Vagina (tissue), 2 donors: Measurements from ENCODE around the gene CPM.

ENCODE experiments used
- CTCF ChIP-seq, 3 experiments: fragments of 450-650 bp in 2 of 3; fragments of 200-600 bp in 1 of 3; sonication (generic) in 1 of 3; IDR thresholded peaks; one replicate each; pipeline ENCODE4 v1.5.1; 2017 to 2019; ENCODE audit warnings: antibody characterized with exemption in 3 of 3, mild to moderate bottlenecking in 2 of 3, moderate library complexity in 2 of 3
- POLR2A ChIP-seq, 2 donors: fragments of 450-650 bp; IDR thresholded peaks; one replicate each; pipeline ENCODE4 v1.6.1; 2017; ENCODE audit warnings: antibody characterized with exemption in 2 of 2, mild to moderate bottlenecking in 2 of 2, moderate library complexity in 2 of 2
- POLR2AphosphoS5 ChIP-seq, 2 donors: sonication (generic); formaldehyde crosslinking; IDR thresholded peaks; one replicate each; pipeline ENCODE4 v1.9.0; 2017; ENCODE audit warnings: antibody characterized with exemption in 2 of 2, mild to moderate bottlenecking in 2 of 2, low read depth in 1 of 2; ENCODE audit not compliant: insufficient read depth in 1 of 2

- TF ChIP-seq POLR2A (IDR thresholded peaks at IDR 0.05) (no peak), CTCF (IDR thresholded peaks at IDR 0.05) (no peak), POLR2AphosphoS5 (IDR thresholded peaks at IDR 0.05; ENCODE audit: insufficient read depth in 1 of 2, low read depth in 1 of 2) (no peak)
These were observed 88.6 kb downstream of the CPM start for GRCh38 chr12:68844318-68844745.
